Colon (tissue), 2 donors: ENCODE results near the gene AVPI1.

Source experiments
- FAIRE-seq: peaks from 2 replicates; lab custom pipeline; 2012; peaks lifted over from hg19 to GRCh38; lab: Jason Lieb, UNC
- donor health status: control.
- donor health status: control.

AVPI1 gene, protein sequence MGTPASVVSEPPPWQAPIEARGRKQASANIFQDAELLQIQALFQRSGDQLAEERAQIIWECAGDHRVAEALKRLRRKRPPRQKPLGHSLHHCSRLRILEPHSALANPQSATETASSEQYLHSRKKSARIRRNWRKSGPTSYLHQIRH

DNA sequence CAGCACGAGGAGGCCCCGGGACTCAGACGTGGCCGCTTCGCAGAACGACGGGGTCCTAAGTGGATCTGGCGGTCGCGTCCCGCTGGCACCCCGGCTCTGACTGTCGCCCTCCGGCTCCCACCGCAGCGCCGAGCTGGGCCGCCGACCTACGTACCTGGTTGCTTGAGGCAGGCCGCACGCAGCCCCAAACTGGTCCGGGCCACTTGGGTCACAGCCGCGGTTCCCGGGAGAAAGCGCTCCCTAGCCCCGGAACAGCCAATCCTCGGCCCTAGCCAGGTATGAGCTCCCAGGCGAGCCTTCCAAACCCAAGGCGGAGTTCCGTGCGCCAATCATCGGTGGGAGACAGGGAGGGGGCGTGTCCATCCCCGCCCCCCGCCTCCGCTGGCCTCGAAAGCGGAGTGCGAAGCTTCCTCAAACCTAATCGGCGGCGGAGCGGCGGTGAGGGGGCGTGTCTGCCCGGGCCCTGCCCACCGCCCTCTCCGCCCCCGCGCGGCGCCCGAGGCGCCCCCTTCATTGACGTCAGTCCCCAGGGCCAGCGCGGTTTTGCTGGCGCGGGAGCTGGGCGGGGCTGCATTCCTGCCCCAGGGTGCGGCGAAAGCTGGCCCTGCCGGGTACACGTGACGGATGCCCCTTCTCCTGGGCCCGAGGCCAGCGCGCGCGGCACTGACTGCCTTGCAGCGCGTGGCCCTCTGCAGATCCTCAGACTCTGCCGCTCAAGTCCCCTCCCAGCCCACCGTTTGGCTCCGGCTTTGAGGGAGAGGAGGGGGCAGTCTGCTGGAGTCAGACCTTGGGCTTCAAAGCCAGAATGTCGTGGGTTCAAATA is at the start of gene AVPI1:
Gene AVPI1 (minus strand): TSS at position 280 of the 823 bp plus-strand sequence. CDS start 7,336 bp downstream, outside the sequence.
- FAIRE-seq, result no peak

DNA sequence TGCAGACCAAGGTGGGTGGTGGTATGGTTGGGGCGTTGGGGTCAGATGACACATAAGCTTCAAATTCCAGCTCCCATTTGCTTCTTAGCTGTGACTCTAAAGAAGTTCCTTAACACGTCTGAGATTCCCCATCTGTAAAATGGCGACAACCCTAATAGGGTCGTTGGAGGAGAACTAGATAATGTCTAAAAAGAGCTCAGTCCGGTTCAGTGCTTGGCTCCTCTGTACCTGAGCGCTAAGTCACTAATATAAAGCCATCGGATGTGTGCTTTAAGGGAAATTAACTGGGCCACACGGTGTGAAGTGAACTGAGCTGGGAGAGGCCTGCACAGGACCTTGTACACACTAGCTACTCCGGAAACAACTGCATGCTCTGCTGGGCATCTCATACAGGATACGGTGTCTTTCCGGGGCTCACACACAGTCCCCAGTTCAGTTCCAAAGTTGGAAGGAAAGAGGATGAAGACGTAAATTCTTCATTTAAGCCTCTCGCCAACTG is 49.4 kb upstream of the AVPI1 start:
- FAIRE-seq, result no peak

DNA sequence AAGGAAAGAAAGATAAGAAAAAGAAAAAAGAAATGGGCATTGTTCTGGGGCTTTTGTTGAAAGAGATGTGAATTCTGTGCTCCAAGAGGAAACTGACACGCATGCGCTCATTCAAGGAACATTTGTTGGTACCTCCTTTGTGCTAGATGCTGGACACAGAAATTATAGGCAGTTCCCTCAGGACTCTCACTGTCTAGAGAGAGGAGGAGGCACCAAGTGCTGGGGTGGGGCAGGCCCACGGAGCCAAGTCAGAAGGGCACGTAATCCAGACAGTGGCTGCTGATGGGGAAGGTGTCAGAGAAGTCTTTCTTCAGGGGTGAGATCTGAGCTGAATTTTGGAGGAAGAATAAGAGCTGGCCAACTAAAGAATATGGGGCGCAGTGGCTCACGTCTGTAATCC is 47.0 kb upstream of the AVPI1 start:
- FAIRE-seq, result no peak

DNA sequence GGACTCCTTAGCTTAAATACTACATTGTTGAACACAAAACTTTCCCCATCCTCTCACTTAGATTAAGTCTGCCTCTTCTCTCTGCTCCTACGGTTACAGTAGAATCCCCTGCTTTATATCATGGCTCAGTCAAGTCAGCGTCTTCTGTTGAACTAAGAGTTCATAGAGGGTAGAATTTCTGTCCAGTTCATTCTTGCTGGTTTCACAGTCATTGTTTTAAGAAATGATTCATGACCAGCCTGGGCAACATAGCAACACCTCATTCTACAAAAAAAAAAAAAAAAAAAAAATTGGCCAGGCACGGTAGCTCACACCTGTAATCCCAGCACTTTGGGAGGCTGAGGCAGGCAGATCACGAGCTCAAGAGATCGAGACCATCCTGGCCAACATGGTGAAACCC is 46.2 kb upstream of the AVPI1 start:
- FAIRE-seq, result no peak

DNA sequence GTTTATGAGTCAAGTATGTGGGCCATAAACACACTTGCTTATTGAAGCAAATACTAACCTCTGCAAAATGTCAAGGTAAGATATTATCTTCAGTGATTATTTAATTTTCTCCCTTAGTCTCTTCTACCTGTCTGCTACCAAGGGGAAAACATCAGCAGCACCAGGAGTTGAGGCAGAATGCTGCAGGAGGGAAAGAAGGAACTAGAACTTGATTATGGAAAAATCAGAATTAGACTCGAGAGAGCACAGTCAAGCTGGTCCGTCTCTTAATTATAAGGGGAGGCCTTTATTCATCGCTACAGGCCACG is 45.0 kb upstream of the AVPI1 start:
- no peak for FAIRE-seq

DNA sequence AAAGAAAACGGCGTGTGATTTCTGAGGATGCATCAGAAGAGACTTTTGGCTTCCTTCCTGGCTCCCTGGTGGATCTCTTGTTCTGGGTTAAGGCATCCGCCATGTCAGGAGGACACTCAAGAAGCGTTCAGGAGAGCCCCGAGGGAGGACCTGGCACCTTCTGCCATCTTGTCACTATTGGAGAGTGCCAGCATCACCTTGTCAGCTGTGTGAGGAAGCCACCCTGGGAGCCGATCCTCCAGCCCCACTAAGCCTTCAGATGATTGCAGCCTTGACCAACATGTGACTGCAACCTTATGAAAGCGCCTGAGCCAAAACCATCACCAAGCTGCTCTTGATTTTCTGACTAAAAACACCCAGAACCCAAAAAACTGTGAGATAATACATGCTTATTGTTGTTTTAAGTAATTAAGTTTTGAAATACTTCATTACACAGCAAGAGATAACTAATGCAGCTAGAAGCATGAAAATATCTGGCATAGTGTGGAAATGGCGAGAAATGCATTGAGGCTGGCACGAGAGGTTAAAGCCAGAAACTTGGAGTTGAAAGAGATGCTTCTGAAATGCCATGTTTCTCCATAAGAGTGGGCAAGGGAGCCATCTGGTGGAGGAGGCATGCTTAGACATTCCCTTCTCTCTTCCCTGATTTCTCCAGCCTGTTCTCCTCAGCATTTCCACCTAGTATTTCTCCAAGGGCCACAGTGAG is 44.5 kb upstream of the AVPI1 start:
- no peak for FAIRE-seq

DNA sequence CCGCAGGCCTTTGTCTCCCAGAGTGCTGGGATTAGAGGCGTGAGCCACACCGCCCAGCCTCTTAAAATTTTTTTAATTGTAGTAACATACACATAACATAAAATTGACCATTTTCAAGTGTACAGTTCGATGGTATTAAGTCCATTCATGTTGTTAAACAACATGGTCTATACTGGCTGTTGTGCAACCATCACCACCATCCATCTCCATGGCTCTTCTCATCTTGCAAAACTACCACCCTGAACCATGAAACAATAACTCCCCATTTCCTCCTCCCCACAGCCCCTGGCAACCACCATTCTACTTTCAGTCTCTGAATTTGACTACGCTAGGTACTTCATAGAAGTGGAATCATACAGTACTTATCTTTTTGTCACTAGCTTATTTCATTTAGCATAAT is 42.0 kb upstream of the AVPI1 start:
- no peak for FAIRE-seq

DNA sequence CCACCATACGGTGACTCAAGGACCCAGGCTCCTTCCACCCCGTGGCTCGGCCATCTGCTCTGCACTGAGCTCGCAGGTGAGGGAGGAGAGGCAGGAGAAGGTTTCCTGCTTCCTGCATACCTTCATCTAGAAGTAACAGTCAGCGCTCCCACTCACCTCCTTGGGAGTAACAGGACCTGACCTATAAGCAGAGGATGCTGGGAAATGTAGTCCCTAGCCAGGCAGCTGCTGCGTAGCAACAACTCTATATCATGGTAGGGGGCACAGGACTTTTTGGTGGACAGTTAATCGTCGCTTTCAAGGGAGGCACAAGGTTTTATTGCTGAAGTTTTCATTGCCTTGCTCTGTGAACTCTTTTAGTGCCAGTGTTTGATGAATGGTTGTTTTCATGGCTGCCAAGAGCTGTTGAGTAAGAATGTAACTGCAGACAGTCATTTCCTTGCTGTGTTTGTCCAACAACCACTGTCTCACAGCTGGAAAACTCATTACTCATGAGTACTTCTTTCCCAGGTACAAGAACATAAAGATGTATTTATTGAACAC is 39.7 kb upstream of the AVPI1 start:
- FAIRE-seq, result no peak

DNA sequence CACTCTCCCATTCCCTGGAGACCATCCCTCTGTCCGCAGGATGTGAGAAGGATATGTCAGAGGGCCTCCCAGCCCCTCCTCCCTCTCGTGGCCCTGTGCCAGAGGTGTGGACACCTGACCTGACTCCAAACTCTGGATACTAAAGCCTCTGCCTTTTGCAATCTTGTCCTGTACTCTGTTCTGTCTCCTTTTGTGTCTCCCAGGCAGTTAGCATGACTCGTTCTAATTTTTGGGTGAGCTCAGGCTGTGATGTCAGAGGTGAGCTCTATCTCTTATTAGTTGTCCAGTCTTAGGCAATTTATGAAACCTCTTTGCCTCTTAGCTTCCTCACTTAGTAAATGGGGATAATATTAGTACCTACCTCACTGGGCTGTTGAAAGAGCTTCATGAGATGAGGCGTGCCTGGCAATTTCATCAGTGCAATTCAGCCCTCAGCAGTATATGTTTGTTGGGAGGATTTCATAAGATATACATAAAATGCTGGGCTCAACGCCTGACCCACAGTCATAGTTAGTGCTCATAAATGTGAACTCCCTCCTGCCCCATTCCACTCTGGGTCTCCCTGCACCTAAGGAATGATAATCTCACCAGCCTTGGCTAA is 37.4 kb upstream of the AVPI1 start:
- no peak for FAIRE-seq

DNA sequence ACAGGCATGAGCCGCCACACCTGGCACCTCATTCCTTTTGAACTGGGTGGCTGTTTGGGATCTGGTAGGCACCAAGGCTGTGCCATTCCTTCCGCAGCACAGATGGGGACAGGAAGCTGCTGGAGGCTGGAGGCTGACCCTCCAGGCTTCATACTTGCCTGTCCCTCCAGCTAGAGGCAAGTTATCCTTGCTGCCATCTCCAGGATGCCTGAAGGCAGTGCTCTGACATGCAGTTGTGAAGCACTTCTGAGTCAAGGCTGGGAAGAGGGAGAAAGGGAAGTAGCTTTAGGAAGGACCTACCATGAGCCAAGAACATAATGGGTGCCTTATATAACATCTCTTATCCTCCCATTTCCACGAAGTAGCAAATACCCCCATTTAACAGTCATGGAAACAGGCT is 36.0 kb upstream of the AVPI1 start:
- FAIRE-seq, result no peak

DNA sequence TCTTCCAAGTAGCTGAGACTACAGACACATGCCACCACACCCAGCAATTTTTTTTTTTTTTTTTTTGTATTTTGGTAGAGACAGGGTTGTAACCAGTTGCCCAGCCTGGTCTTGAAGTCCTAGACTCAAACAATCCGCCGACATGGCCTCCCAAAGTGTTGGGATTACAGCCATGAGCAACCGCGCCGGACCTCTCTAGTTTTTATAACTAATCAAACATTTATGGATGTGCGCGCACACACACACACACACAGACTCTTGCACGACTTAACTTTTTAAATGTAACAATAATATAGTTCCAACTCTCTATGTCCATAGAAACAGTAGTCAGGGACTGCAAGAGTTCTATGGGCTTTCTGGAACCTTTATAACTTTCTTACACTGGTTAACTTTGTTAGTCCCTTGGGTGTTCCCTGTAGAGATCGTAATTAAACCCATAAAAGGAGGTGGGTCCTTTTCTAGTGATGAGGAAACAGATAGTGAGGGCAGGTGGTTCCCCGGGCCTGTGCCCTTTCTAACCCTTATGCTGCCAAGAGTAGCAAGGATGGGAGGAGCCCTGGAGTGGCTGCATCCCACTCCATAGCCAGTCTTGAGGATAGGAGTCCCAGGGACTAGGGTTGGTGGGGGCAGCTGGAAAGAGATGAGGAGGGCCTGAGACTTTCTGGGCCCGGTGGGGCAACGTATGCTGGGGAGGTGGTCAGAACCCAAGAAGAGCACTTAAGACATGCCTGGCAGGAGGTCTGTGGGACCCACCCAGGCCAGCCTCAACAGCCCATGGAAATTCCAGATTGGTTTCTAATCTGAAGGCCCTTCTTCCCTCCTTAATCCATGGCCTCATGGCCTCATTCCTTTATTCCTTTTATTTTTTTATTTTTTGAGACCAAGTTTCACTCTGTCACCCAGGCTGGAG is 35.1 kb upstream of the AVPI1 start:
- FAIRE-seq, result peak; percentile 90

DNA sequence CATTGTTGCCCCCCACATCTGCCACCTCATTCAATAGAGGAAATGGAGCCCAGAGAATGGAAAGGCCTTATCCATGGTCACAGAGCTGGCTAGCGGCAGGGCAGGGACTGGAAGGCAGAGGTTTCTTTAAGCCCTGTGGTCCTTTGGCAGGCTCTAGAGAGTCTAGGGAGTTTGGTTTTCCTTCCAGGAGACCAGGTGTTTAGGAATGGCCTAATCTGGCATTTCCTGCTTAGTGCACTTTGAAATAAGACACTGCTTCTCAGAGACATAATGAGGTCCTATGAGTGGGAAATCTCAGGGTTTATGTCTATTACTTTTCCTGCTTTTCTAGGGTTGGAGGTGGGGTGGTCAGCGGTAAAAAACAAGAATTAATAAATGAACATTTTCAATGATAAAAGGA is 32.6 kb upstream of the AVPI1 start:
- no peak for FAIRE-seq

DNA sequence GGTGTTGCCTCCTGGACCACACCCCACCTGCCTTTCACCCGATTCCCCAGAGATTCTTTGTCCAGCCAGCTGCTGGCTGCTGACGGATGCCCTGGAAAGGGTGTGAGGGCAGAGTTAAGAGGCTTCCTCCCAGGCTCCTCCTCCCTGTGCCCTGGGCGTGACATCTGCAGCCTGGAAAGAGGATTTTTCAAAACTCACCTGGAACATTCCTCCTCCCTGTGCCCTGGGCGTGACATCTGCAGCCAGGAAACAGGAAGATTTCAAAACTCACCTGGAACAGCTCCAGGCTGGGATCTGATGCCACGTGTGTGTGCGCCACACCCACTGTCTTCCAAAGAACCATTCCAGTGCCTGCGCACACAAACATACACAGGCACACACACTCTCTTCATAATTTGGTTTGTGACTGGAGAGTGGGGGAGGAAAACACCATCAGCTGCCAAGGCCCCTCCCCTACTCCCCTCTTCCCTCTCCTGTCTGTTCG is 31.7 kb upstream of the AVPI1 start:
- FAIRE-seq, result peak; percentile 73

DNA sequence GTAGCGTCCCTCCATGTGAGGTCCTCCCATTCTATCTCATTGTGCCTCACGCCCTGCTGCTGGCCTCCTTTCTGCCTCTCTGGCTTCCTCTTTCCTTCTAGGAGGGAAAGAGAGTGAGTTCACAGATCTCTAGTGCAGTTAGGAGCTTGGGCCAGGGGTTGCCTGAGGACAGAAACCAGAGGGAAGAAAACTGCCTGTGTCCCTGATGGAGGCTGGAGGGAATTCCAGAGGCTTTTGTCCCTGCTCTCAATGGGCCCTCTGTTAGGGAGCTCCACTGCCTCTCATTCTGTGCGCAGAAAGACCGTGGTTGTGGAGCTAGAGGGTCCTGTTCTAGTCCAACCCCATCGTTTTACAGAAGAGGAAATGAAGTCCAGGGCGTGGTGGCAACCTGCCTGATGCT is 31.1 kb upstream of the AVPI1 start:
- FAIRE-seq, result no peak

DNA sequence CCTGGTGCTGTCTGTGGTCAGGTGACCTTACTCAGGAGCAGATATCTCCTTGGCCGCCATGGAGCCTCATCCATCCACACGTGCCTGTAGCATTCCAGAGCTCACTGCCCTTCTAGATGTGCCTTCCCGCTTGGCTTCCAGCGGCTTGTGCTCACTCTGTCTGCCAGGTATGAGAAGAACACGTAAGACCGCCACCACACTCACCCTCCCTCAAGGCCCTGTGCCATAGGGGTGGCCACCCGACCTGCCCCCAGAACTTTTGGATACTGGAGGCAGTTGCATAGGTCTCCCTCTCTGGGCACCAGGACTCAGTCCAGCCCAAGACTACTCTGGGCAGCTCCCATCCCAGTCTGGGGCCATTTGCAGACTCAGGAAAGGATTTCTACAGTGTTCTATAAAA is 30.6 kb upstream of the AVPI1 start:
- FAIRE-seq, result no peak

DNA sequence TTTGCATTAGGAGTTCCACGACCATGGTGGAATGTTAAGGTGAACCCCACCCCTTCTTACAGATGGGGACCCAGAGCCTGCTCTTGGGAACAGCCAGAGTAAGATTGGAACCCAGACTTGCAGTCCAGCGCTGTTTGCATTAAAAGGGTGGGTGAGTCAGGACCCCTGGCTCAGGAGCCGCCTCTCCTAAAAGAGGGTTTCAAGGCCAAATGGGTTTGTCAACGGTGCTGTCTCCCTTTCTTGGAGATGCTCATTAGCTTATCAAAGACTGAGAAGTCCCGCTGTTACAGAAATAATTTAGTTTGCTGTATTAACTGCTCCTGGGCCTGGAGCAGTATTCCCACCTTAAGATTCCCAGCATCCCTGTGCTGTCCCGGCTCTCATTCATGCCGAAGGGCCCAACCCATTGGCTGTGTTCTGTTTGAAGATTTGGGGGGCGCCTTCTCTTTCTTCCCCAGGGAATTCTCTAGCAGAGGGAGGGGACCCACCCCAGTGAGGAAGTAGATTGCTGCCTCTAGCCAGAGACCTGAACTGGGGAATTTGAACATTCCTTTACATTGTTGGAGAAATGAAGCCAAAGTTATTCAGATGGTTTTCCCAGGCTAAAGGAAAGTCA is 28.3 kb upstream of the AVPI1 start:
- FAIRE-seq, result no peak

DNA sequence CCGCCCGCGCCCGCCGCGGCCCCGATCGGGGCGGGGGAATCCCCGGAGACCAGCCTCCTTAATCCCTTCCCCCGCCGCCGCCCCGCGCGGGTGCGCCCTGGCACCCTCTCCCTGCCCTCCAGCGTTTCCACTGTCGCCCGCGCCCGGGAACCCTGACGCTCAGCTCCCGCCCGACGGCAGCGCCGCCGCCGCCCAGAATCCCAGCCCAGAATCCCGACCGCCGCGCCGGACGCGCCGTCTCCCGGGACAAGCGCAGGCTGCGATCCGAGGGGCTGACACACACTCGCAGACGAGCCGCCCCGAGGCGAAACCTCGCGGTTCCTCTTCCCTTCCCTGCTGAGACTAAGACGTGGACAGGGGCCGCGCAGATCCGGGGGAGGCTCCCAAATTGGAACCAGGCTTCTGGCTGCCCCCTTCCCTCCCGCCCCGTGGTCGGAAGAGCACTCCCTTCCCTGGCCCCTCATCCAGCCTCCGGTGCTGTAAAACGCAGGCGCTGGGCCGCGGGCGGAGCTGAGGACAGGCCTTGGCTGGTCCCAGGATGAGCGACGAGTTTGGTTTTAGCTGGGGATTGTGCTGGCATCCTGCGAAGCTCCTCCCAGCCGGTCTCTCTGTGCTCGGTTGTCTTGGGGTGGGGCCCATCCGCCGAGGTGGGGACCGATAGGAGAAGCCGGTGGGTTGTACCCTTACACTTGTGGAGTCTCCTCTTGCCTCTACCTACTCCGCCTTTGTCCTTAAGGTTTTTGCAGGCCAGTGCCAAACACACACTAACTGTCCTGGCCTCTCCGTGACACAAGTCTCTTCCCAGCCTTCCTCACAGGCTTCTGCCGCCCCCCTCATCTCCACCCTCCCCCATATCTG is 27.6 kb upstream of the AVPI1 start:
- no peak for FAIRE-seq

DNA sequence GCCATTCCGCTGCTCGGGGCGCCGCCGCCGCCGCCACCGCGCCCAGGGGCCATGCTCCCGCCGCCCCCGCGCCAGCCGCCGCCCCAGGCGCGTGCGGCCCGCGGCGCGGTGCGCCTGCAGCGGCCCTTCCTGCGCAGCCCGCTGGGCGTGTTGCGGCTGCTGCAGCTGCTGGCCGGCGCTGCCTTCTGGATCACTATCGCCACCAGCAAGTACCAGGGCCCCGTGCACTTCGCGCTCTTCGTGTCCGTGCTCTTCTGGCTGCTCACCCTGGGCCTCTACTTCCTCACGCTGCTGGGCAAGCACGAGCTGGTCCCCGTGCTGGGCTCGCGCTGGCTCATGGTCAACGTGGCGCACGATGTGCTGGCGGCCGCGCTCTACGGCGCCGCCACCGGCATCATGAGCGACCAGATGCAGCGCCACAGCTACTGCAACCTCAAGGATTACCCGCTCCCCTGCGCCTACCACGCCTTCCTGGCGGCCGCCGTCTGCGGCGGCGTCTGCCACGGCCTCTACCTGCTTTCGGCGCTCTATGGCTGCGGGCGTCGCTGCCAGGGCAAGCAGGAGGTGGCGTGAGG is 26.9 kb upstream of the AVPI1 start:
- FAIRE-seq, result no peak

DNA sequence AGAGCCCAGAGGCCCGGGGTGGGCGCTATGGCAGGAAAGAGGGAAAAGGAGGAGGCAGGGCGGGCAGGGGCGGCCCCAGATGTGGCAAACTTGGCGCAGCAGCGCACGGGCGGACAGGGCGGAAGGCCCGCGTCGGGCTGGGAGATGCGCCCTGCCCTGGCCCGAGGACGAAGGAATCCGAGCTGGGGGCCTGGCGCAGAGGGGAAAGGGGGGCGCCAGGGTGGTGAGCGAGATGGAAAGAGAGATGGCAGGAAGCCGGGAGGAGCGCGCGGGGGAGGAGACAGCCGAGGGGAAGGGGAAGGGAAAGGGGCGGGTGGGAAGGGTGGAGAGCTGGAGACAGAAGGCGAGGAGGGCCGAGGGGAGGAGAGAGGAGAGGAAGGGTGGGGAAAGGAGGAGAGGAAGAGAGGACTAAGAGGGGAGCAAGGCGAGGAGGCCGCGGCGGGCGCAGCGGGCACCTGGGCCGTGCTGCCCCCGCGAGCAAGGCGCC is 26.3 kb upstream of the AVPI1 start, which contains the start of gene MARVELD1:
Gene MARVELD1 (plus strand): TSS at position 392 of the 487 bp plus-strand sequence. CDS start 147 bp downstream, outside the sequence.
- FAIRE-seq, result no peak
